Activated CD4-positive, alpha-beta T cell treated with anti-CD3 and anti-CD28 coated beads, Interleukin-2, Interleukin-4, amounts not matched to agents 100 ng/mL and 50 ng/mL, durations not matched to agents 16 hours and 8 hours (primary cell): ENCODE results near the gene SOHLH1.

Source experiments
- DNase-seq: peaks from one replicate; pipeline ENCODE4 v3.0.0-alpha.2; 2020; ENCODE audit warnings: low spot score

The SOHLH1 gene

DNA sequence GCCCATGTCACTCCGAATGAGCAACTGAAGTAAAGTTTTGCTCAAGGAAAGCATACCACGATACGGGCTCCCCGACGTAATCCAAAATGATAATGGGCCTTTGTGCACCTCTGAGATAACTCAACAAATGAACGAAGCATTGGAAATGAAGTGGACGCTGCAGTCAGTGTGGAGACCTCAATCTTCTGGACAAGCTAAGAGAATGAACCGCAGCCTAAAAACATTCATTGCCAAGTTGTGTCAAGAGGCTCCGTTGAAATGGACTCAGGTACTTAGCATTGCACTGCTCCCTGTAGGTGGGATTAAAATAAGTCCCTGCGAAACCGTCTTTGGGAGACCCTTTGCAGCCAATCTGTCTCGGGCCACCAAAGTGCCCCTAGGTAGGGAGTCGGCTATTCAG lies 40.0 kb downstream of the SOHLH1 start:
- no peak for DNase-seq

DNA sequence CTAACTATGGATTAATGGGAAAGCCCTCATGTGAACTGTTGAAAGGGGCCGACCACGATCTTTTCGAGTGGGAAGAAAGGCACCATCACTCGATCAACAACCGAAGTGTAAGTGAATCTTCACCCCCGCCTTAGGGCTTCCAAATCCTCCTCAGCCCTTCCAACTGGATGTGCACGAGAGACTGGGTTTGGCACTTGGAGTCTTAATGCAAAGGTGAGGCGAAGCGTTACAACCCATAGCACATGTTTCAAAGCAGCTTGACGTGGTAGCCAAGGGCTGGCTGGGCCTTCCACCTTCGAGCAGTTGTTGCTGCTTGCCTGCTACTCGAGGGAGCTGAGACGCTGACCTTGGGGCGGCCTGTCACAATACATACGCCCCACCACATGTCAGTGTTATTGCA lies 41.9 kb downstream of the SOHLH1 start:
- no peak for DNase-seq

DNA sequence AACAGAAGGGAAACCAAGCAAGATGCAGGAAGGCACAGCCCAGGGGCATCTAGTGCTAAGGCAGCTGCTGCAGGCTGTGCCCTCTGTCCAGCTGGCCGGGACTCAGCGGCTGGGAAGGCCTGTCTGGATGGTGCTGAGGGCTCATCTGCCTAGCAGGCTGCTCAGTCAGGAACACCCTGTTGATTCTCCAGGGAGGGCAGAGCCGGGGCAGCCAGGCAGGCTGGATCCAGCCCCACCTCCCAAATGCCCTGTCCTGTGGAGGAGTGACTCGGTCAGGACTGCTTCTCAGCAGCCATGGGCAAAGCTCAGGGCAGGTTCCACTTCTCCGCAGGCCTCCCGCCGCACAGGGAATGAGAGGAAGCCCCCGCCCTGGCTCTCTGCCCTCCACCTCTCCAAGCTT lies 44.0 kb downstream of the SOHLH1 start:
- no peak for DNase-seq

DNA sequence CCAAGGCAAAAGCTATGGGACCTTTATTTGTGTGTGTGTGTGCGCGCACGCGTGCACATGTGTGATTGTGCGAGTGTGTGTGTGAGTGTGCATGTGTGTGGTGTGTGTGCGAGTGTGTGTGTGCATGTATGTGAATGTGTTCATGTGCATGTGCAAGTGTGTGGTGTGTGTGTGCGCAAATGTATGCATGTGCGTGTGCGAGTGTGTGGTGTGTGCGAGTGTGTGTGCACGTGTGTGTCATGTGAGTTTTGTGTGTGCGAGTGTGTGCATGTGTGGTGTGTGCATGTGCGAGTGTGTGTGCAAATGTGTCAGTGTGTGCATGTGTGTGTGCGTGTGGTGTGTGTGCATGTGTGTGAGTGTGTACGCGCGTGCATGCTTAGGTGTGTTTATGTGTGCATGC lies 48.9 kb downstream of the SOHLH1 start:
- no peak for DNase-seq

DNA sequence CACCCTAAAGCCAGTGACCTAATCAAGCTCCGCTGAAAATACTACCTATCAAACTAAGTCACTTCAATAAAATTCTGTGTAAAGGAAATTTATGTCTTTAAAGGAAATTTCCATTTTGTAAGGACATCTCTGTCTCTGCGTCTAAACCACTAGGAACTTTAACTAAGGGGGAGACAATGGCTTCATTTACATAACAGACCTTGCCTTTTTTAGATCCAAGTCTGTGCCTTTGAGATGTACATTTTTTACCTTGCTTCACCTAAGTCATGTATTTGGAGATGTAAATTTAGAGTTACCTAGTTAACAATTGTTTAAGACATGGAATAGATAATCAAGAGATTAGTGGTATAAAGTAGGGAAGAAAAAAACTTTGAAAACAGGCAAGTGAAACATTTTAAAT lies 49.8 kb downstream of the SOHLH1 start:
- no peak for DNase-seq

DNA sequence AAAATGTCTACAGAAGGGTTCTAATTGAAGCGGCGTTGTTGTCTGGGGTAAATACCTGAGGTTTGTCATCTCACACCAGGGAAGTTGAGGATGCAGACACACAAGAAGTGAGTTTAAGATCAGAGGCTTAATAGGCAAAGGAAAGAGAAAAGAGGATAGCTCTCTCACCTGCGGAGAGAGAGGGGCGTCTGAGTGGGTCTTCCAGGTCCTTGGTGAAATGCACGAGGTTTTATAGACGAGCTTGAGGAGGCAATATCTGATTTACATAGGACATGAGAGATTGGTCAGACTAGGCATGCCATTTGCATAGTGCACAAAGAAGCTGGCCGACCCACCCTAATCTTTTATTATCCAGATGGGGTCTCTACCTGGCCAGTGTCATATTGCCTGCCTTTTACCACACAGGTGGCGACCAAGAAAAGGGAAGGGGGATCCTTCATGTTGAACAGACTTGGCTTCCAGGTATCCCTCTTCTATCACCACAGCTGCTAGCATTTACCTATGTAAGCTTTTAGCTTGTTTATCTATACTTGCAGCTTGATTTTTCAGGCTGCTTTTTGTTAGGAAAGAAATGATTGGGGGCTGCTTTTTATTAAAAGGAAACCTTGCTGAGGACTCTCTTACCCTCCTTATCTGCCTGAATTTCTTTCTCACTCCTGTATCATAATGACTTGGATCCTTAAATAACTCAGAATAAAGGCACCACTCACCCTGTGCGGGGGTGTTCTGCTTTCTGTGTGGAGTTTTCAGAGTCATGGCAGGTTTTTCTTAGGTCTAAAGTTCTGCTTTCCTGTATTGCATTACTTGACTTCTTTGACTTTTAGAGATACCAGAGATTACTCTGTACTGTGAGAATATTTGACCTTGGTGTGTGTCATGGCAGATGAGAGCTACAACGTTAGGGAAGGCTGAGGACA lies 50.5 kb downstream of the SOHLH1 start:
- DNase-seq: no peak

DNA sequence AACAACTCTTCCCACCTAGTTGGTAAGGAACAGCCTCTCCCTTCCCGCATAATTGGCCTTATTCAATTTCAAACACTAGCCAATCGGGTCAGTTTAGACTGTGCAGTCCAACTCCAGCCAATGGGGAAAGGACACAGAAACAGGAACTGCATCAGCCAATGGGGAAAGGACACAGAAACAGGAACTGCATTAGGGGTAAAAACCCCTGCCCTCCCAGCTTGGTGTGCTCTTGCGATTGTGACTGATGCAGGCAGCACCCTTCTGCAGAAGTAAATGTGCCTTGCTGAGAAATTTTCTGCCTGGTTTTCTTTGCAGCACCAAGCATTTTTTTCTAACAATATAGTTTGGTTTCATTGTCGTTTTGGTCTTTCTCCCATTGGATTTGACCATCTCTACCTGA lies 51.4 kb downstream of the SOHLH1 start:
- DNase-seq: no peak

DNA sequence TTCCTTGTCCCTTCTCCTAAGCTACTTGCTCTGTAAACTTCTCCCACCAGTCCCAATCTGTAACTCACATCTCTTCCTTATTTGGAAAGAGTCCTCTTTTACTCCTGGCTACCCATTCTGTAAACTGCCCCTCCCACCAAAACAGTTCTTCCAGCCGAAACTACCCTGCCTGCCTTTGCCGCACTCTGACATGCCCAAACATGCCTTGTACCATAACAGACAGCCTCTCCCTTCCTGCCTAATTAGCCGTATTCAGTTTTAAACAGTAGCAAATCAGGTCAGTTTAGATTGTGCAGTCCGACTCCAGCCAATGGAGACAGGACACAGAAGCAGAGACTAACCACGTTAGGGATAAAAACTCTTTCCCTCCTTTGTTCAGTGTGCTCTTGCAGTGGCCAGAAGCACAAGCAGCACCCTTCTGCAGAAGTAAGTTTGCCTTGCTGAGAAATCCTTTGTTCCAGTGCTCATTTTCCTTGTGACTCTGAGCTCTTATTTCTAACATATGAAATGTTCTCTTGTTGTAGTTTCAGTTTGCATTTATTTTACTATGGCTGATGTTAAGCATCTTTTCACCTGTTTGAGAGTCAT lies 54.6 kb downstream of the SOHLH1 start:
- no peak for DNase-seq
